ENCODE measurements around the gene ERVFRD-1.
A peak's percentile ranks its signal among the peaks of the same experiment; 100 is the strongest.
"Not testable (repeated sequence)": the region's sequence is repeated elsewhere in the genome, so short reads cannot be mapped to it uniquely, and the experiment has no call there.

The ERVFRD-1 gene

GRCh38 chr6:11129908-11130565, 18.5 kb upstream of the ERVFRD-1 start:
- DNase-seq (ENCODE audit: low spot score): no peak

- DNase-seq (ENCODE audit: low spot score): no peak
Observed at GRCh38 chr6:11128608-11129007, 17.1 kb upstream of the ERVFRD-1 start.

DNA sequence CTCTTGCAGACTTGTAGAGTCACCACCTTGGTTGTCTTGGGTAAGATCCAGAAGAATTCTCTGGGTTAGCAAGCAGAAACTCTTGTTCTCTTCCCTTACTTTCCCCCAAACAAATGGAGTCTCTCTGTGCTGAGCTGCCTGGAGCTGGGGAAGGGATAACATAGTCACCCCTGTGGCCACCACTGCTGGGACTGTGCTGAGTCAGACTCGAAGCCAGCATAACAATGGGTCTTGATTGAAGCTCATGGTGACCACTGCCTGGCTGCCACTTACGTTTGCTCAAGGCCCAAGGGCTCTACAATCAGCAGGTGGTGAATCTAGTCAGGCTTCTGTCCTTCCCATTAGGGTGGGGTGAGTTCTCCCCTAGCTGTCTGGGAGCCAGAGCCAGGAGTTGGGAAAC, 15.4 kb upstream of the ERVFRD-1 start:
- DNase-seq (ENCODE audit: low spot score): no peak

DNA sequence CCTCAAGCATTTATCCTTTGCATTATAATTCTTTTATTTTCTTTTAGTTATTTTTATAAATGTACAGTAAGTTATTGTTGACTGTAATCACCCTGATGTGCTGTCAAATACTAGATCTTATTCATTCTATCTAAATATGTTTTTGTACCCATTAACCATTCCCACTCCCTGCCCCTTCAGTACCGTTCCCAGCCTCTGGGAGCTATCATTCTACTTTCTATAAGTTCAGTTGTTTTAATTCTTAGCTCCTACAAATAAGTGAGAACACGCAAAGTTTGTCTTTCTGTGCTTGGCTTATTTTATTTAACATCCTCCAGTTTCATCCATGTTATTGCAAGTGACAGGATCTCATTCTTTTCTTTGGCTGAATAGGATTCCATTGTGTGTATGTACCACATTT, 12.5 kb upstream of the ERVFRD-1 start:
- DNase-seq (ENCODE audit: low spot score): no peak

GRCh38 chr6:11122380-11122779, 10.9 kb upstream of the ERVFRD-1 start:
- DNase-seq (ENCODE audit: low spot score): no peak

DNA sequence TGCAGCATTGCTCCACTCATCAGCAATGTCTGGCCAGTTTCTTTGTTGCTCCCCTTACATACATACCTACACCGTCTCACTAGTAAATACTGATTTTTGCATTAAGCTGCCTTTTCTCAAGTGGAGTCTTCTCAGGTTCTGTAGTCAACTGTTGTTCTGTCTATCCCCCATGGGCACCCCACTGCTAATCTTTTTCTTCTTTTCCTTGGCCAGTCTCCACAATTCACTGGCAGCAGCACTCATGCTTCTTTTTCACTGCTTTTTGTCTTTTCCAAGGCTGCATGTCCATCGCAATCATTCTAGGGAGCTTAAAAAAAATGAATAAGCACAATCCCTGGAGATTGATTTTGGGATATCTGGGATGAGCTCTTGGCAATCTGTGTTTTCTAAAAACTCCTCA, 10.3 kb upstream of the ERVFRD-1 start:
- no peak for DNase-seq (ENCODE audit: low spot score)

DNA sequence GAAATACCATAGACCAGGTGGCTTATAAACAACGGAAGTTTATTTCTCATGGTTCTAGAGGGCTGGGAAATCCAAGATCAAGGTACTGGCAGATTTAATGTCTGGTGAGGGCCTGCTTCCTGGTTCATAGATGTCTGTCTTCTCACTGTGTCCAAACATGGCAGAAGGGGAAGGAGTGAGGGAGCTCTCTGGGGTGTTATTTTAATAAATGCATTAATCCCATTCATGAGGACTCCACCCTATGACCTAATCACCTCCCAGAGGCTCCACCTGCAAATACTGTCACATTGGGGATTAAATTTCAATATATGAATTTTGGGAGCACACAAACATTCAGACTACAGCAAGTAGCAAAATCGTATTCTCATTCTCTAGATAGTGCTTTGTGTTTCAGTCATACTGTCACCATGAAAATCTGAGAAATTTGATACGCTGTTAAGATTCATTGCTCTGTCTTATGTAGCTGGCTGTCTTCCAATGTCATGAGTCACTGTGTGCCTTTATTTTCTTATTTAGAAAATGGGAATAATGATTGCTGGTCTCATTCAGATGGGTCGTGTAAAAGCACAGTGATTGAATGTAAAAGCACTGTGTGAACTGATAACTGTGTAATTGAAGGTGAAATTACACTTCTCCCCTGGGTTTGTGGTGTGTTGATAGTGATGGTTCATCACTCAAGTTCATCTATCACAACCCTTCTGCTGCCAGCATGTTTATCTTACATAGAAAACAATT, 8.9 kb upstream of the ERVFRD-1 start:
- no peak for DNase-seq (ENCODE audit: low spot score)

DNA sequence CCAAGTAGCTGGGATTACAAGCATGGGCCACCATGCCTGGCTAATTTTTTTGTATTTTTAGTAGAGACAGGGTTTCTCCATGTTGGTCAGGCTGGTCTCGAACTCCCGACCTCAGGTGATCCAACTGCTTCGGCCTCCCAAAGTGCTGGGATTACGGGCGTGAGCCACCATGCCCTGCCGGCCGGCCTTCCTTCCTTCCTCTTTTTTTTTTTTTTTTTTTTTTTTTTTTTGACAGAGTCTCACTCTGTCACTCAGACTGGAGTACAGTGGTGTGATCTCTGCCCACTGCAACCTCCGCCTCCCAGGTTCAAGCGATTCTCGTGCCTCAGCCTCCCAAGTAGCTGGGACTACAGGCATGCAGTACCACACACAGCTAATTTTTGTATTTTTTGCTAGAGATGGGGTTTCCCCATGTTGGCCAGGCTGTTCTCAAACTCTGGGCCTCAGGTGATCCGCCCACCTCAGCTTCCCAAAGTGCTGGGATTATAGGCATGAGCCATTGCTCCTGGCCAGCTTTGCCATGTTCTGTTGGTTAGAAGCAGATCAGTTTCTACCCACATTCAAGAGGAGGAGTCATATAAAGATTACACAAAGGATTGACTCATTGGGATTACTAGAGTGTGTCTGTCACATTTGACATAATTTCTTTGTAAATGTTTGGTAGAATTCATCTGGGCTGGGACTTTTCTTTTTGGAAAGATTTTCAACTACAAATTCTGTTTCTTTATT, 4.4 kb upstream of the ERVFRD-1 start:
- DNase-seq (ENCODE audit: low spot score): not testable (repeated sequence)

GRCh38 chr6:11113038-11113437, 1.5 kb upstream of the ERVFRD-1 start:
- no peak for DNase-seq (ENCODE audit: low spot score)

- no peak for DNase-seq (ENCODE audit: low spot score)
Observed at GRCh38 chr6:11111769-11112437, 378 bp upstream of the ERVFRD-1 start.

GRCh38 chr6:11108726-11109125, 2.8 kb downstream of the ERVFRD-1 start:
- DNase-seq (ENCODE audit: low spot score): no peak

GRCh38 chr6:11103065-11103464, 8.5 kb downstream of the ERVFRD-1 start:
- no peak for DNase-seq (ENCODE audit: low spot score)

- no peak for DNase-seq (ENCODE audit: low spot score)
Observed at GRCh38 chr6:11101417-11101816, 10.1 kb downstream of the ERVFRD-1 start.

DNA sequence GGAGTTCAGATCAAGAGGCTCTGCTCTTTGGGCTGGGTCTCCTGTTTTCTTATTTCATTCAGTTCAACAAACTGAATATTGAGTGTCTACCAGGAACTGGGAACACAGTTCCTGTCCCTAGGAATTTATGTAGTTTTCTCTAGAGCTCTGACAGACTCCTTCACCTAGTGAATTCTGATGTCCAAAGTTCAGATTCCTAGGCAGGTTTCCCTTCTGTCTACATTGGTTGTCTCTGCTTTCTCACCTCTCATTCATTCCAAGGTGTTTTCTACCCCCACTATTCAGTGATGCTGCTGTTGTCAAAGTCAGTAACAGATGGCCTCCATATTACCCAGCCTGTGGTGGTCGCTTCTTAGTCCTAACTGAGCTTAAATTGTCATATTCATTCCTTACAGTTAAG, 13.5 kb downstream of the ERVFRD-1 start:
- no peak for DNase-seq (ENCODE audit: low spot score)

DNA sequence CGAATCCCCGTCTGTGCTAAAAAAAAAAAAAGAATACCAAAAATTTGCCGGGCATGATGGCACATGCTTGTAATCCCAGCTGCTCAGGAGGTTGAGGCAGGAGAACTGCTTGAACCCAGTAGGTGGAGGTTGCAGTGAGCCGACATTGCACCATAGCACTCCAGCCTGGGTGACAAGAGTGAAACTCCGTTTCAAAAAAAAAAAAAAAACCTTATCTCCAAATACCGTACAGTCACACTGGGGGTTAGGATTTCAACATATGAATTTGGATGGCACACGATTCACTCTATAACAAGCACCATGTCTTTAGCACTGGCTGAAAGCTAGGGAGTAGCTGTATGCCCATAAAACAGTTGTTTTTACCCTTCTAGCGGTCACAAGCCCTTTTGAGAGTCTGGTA, 14.0 kb downstream of the ERVFRD-1 start:
- no peak for DNase-seq (ENCODE audit: low spot score)

DNA sequence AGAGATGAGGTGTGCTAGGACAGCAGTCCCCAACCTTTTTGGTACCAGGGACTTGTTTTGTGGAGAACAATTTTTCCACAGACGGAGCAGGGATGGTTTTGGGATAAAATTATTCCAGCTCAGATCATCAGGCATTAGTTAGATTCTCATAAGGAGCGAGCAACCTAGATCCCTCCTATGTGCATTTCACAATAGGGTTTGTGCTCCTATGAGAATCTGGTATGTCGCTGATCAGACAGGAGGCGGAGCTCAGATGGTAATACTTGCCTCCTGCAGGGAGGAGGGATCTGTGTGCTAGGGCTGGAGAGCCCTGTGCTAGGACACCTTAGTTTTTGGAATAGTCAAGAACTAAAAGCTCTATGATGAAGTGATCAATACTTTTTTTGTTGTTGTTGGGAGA, 15.4 kb downstream of the ERVFRD-1 start:
- peak; percentile 60 for DNase-seq (ENCODE audit: low spot score)

DNA sequence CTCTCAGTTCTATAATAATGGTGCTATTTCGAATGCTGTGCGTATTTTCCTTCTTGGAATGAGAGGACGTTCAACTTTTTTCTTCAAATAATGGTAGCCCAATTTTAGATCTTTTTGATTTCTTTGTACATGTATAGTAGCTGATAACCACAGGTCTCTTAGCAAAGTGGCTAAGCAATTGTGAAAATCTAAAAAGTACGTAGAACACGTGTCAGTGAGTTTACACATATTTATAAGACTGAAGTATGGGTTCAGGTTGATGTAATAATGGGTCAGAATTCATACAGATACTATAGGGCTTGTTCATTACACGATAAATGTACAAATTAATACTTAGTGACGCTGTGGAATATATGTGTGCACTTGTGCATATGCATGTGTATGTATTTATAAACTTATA, 16.6 kb downstream of the ERVFRD-1 start:
- DNase-seq (ENCODE audit: low spot score): no peak

DNA sequence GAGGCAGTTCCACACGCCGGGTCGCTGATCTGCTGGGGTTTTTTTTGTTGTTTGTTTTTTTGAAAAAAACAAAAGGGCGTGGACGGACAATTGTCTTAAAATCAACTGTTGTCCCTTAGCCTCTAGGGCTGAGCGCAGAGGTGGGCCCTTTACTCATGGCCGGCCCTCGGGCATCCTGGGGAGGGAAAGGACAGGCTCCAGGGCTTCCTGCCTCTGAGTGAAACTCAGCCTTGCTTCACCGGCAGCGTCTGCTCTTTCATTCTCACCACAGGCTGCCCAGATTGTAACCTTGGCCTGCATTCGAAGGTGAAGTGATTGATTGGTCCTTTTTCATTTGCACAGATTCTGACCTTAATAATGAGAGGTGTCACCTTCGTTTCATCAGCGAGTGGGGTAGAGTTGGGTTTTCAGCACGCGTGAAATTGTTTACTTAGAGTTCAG, 17.1 kb downstream of the ERVFRD-1 start:
- peak; percentile 50 for DNase-seq (ENCODE audit: low spot score)

DNA sequence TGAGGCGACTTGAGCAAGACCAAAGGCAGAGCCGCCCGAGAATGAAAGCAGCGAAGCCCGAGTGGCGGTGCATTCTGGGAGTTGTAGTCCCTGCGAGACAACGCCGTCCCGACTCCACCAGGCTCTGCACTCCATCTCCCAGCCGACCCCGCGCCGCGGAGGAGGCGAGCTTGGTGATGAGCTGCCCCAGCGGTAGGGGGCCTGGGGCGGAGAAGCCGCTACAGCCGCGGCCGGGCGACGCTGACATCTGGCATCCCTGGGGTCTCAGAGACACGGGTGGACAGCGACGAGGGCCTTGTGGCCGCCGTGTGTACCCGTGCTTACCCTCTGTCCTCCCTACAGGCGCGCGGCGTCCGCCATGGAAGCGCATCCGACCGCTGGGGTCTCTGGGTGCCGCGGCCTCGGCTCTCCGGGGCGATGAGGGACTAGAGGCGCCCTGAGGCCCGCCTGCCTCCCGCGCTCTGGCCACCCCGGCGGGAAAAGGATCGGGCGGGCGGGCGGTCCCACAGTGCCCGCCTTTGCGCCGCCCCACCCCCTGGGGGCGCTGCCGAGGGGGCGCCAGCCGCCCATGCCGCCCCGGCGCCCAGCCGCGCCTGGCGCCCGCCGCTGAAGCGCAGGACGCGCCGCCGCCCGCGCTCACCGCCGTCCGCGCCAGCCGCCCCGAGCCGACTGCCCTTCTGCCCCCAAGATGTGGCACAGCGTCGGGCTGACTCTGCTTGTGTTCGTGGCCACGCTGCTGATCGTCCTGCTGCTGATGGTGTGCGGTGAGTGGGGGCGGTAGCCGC, 17.7 kb downstream of the ERVFRD-1 start, which contains the start of gene SMIM13:
TSS of gene SMIM13 (plus strand) at position 209 of the 785 bp plus-strand sequence. CDS start at position 689, 480 bp downstream.
- peak; percentile 96 for DNase-seq (ENCODE audit: low spot score)

DNA sequence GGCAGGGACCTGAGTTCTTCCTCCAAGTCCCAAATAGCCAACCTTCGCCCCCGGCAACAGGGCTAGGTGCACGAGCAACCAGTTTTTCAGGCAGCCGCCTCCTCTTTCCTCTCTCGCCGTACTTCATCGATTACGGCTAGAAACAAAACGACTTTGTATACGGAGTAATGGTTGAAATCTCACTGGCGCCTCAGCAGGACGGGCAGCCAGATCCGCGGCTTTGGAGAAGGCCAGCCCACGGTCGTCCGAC, 18.2 kb downstream of the ERVFRD-1 start:
- DNase-seq (ENCODE audit: low spot score): no peak

DNA sequence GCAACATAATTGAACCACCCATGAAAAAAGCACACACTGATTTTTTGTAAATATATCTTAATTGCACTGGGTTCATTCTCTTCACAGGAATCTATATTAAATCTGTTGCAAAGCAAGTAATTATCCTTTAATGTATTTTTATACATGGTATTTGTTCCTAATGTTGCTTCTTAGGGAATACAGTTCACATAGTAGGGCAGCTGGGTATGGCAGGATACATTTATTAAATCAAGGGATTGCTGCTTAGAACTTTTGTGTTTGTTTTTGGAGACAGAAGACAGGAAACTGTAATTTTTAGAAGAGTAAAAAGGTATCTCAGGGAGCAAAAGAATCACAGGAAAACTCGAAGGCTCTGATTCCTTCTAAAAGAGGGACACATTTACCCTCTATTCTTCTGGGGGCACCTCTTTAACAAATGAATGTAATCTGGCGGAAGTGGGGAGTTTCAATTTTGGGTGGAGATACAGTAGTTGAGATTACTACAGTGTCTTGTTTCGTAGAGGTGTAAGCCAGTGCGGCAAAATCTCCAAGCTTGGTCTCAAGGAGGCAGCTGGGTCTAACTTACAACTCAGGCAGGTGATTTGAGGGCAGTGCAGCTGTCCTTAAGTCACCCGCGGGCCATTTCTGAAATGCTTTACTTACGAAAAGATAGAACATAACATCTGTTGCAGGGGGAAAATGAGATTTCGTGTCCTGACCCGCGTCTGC, 18.7 kb downstream of the ERVFRD-1 start:
- DNase-seq (ENCODE audit: low spot score): no peak
